ENCODE measurements around the gene SYCP2.

The SYCP2 gene

GRCh38 chr20:59837623-59838394 lies 95.6 kb downstream of the SYCP2 start:
- Histone ChIP-seq H3K4me2 (ENCODE audit: low read length) (no peak overlapping the region), H3K9me3 (ENCODE audit: insufficient read depth, low read length) (no peaks in the 10 kb centered on the region), H3K36me3 (replicated peaks; ENCODE audit: low read depth, low read length) (no peaks in the 10 kb centered on the region)

DNA sequence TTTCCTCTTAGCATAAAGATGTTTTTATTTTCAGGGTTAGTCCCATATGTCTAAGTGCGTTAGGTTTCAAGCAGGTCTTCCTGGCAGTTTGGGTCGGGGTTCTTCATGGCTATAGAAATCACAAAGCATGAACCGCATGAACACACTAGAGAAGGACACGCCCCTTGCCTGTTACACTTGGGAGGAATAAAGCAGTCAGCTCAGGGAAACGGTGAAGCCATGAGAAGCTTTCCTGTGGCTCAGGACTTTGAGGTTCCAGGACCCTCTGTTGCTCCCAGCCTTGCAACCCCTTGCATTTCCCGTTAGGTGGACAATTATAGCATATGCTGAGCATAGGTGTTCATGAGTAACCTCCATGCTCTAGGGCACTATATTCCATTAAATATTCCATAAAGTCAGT lies 96.7 kb downstream of the SYCP2 start:
- no peak overlapping the region for H3K4me2 ChIP-seq (ENCODE audit: low read length)
- no peaks in the 10 kb centered on the region for H3K4me1 ChIP-seq (ENCODE audit: low read length)
- H3K36me3 ChIP-seq (replicated peaks; ENCODE audit: low read depth, low read length): no peaks in the 10 kb centered on the region
- H3K27me3 ChIP-seq (ENCODE audit: low read depth, low read length): peaks cover 89% of the 10 kb centered on the region
- H3K27ac ChIP-seq (ENCODE audit: low read length): no peak overlapping the region
- no peak for TF ChIP-seq EZH2phosphoT487 (IDR thresholded peaks at IDR 0.05; ENCODE audit: low read depth)
- no peak for TF ChIP-seq CTCF (IDR thresholded peaks at IDR 0.05; ENCODE audit: low read depth, low read length)
- no peak overlapping the region for H2AFZ ChIP-seq (ENCODE audit: low read depth, low read length)
- no peak overlapping the region for H3K9ac ChIP-seq (ENCODE audit: low read length)
- no peak overlapping the region for H3K4me3 ChIP-seq (ENCODE audit: low read length)
- H4K20me1 ChIP-seq (ENCODE audit: insufficient read depth, low read length): no peaks in the 10 kb centered on the region
- H3K79me2 ChIP-seq (ENCODE audit: low read length): no peaks in the 10 kb centered on the region
- no peaks in the 10 kb centered on the region for H3K9me3 ChIP-seq (ENCODE audit: insufficient read depth, low read length)

More at GRCh38 chr20:59837623-59838394, 95.6 kb downstream of the SYCP2 start:
- Histone ChIP-seq H3K4me3 (ENCODE audit: low read length) (no peak overlapping the region), H4K20me1 (ENCODE audit: insufficient read depth, low read length) (no peaks in the 10 kb centered on the region), H3K27ac (ENCODE audit: low read length) (no peak overlapping the region), H3K27me3 (ENCODE audit: low read depth, low read length) (peaks cover 93% of the 10 kb centered on the region), H3K4me1 (ENCODE audit: low read length) (no peaks in the 10 kb centered on the region), H2AFZ (ENCODE audit: low read depth, low read length) (no peak overlapping the region), H3K9ac (ENCODE audit: low read length) (no peak overlapping the region), H3K79me2 (ENCODE audit: low read length) (no peaks in the 10 kb centered on the region)
- TF ChIP-seq CTCF (IDR thresholded peaks at IDR 0.05; ENCODE audit: low read depth, low read length) (no peak), EZH2phosphoT487 (IDR thresholded peaks at IDR 0.05; ENCODE audit: low read depth) (no peak)

GRCh38 chr20:59835448-59836395 lies 97.7 kb downstream of the SYCP2 start:
- no peaks in the 10 kb centered on the region for H4K20me1 ChIP-seq (ENCODE audit: insufficient read depth, low read length)
- H3K4me1 ChIP-seq (ENCODE audit: low read length): no peaks in the 10 kb centered on the region
- H3K4me3 ChIP-seq (ENCODE audit: low read length): no peak overlapping the region
- no peak overlapping the region for H3K9ac ChIP-seq (ENCODE audit: low read length)
- peaks cover 80% of the 10 kb centered on the region for H3K27me3 ChIP-seq (ENCODE audit: low read depth, low read length)
- no peak overlapping the region for H3K27ac ChIP-seq (ENCODE audit: low read length)
- TF ChIP-seq EZH2phosphoT487 (IDR thresholded peaks at IDR 0.05; ENCODE audit: low read depth) (no peak), CTCF (IDR thresholded peaks at IDR 0.05; ENCODE audit: low read depth, low read length) (no peak)
- no peak overlapping the region for H2AFZ ChIP-seq (ENCODE audit: low read depth, low read length)
- H3K36me3 ChIP-seq (replicated peaks; ENCODE audit: low read depth, low read length): no peaks in the 10 kb centered on the region
- no peaks in the 10 kb centered on the region for H3K9me3 ChIP-seq (ENCODE audit: insufficient read depth, low read length)
- no peak overlapping the region for H3K4me2 ChIP-seq (ENCODE audit: low read length)
- H3K79me2 ChIP-seq (ENCODE audit: low read length): no peaks in the 10 kb centered on the region

GRCh38 chr20:59835057-59835447 lies 98.4 kb downstream of the SYCP2 start:
- H3K4me1 ChIP-seq (ENCODE audit: low read length): no peaks in the 10 kb centered on the region
- H3K9ac ChIP-seq (ENCODE audit: low read length): no peak overlapping the region
- H3K9me3 ChIP-seq (ENCODE audit: insufficient read depth, low read length): no peaks in the 10 kb centered on the region
- no peaks in the 10 kb centered on the region for H3K36me3 ChIP-seq (replicated peaks; ENCODE audit: low read depth, low read length)
- no peak overlapping the region for H3K4me3 ChIP-seq (ENCODE audit: low read length)
- no peak for TF ChIP-seq CTCF (IDR thresholded peaks at IDR 0.05; ENCODE audit: low read depth, low read length)
- no peak for TF ChIP-seq EZH2phosphoT487 (IDR thresholded peaks at IDR 0.05; ENCODE audit: low read depth)
- no peaks in the 10 kb centered on the region for H3K79me2 ChIP-seq (ENCODE audit: low read length)
- H4K20me1 ChIP-seq (ENCODE audit: insufficient read depth, low read length): no peaks in the 10 kb centered on the region
- peaks cover 75% of the 10 kb centered on the region for H3K27me3 ChIP-seq (ENCODE audit: low read depth, low read length)
- H3K27ac ChIP-seq (ENCODE audit: low read length): no peak overlapping the region
- H3K4me2 ChIP-seq (ENCODE audit: low read length): no peak overlapping the region
- no peak overlapping the region for H2AFZ ChIP-seq (ENCODE audit: low read depth, low read length)
